Kidney epithelial cell (primary cell): Measurements from ENCODE around the gene TLE3. TPM values are rescaled to one million over a fixed set of nuclear protein-coding genes. Genes with fewer than 3 reads are reported as not detected.

Experiments
- DNase-seq: peaks from one replicate; pipeline ENCODE4 v3.0.0-alpha.2; 2010; ENCODE audit warnings: low read depth
- H3K27me3 ChIP-seq: 2 replicates; pipeline ENCODE4 v1.6.0; 2011; ENCODE audit warnings: low read length; ENCODE audit not compliant: control insufficient read depth, insufficient read depth
- H3K36me3 ChIP-seq: 2 replicates; pipeline ENCODE4 v1.5.1; 2011; ENCODE audit warnings: low read length; ENCODE audit not compliant: control insufficient read depth, insufficient read depth
- H3K4me3 ChIP-seq: 2 replicates; pipeline ENCODE4 v1.5.1; 2011; ENCODE audit warnings: low read depth, mild to moderate bottlenecking, control low read depth, low read length
- CTCF ChIP-seq: IDR thresholded peaks from 2 replicates; pipeline ENCODE4 v1.5.1; 2011; ENCODE audit warnings: mild to moderate bottlenecking, moderate library complexity, low read length, control low read depth, inconsistent platforms; ENCODE audit not compliant: insufficient read depth, poor library complexity, severe bottlenecking
- total RNA-seq: library from RNA; depleted of rRNA; stranded (reverse); fragments of >200 nt; gene quantifications from 2 replicates; pipeline ENCODE4 v1.2.3, GENCODE V29; 2015

TLE3 gene
- total RNA-seq, 1 donor from 2014 or later: 67.5 TPM

GRCh38 chr15:70103880-70104626 lies 6.3 kb upstream of the TLE3 start:
- Histone ChIP-seq H3K36me3 (no peaks in the 10 kb centered on the region), H3K4me3 (no peak overlapping the region), H3K27me3 (peaks cover 12% of the 10 kb centered on the region)
- DNase-seq: no peak
- TF ChIP-seq CTCF: no peak

- no peaks in the 10 kb centered on the region for H3K36me3 ChIP-seq
- peaks cover 12% of the 10 kb centered on the region for H3K27me3 ChIP-seq
- H3K4me3 ChIP-seq: no peak overlapping the region
- no peak for DNase-seq
- TF ChIP-seq CTCF: no peak
Measured at GRCh38 chr15:70102827-70103226, 5.1 kb upstream of the TLE3 start.

DNA sequence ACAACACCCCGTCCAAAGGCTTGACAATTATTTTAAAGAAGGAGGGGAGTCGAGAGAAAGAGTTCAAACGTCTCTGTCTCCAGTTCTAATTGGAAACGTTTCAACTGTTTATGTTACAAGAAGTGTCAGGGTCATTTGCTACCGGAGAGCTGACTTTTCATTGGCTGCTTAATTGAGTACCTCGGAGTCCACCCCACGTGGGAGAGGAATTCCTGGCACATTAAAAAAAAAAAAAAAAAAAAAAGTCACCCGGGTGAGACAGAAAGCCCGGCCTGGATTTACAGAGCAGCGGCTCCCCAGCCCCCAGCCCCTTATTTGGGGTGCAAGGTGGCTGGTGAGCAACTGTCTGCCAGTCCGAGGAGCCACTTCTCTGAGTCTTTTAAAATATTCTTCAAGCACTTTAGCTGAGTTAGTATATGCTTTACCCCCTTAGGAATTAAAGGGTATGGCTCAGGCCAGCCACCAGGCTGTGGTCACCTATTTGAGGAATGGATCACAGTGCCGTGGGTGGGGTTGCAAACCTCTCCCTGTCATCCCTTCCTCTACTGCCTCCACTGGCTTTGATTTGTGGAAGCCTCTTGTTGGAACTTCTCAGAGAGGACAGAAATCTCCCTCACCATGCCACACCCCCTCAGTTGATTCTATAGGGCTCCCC lies 3.9 kb upstream of the TLE3 start:
- no peak overlapping the region for H3K4me3 ChIP-seq
- peaks cover 12% of the 10 kb centered on the region for H3K27me3 ChIP-seq
- no peak for TF ChIP-seq CTCF
- DNase-seq: peak; percentile 67
- no peaks in the 10 kb centered on the region for H3K36me3 ChIP-seq

- TF ChIP-seq CTCF: peak; percentile 47
- Histone ChIP-seq H3K4me3 (peak overlapping the region; percentile 3), H3K36me3 (no peaks in the 10 kb centered on the region), H3K27me3 (peaks cover 10% of the 10 kb centered on the region)
- DNase-seq: no peak
Measured at GRCh38 chr15:70100474-70101341, 3.0 kb upstream of the TLE3 start.

GRCh38 chr15:70099967-70100473 lies 2.3 kb upstream of the TLE3 start:
- TF ChIP-seq CTCF: no peak
- DNase-seq: no peak
- no peaks in the 10 kb centered on the region for H3K36me3 ChIP-seq
- no peak overlapping the region for H3K4me3 ChIP-seq
- H3K27me3 ChIP-seq: peaks cover 10% of the 10 kb centered on the region
